GM12872 (cell line): ENCODE data around the gene CYB561D2.

Experiments used
- TF ChIP-seq, protein P1 (sequence below): IDR thresholded peaks from 3 replicates; pipeline ENCODE4 v1.5.1; 2011; ENCODE audit warnings: low read depth, mild to moderate bottlenecking, low read length, moderate library complexity; ENCODE audit not compliant: insufficient read depth

Gene CYB561D2

DNA sequence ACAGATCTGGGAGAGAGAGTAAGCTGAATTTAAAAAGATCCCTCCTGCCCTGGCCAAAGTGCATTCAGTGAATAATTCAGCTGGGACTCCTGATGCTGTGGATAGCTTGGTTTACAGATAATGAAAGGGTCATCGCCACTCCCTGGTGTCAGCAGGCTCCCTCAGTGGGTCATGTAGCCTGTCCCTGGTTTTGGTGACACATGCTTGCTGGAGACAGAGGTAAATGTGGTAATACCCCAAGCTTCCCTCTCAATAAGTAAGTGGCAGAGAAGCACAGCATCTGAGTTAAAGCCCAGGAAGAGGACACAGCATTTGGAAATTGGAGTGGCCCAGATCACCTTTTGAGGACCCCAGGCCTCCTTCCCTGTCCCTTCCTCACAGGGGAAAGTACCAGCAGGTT lies 6.8 kb downstream of the CYB561D2 start:
- TF ChIP-seq, protein P1, sequence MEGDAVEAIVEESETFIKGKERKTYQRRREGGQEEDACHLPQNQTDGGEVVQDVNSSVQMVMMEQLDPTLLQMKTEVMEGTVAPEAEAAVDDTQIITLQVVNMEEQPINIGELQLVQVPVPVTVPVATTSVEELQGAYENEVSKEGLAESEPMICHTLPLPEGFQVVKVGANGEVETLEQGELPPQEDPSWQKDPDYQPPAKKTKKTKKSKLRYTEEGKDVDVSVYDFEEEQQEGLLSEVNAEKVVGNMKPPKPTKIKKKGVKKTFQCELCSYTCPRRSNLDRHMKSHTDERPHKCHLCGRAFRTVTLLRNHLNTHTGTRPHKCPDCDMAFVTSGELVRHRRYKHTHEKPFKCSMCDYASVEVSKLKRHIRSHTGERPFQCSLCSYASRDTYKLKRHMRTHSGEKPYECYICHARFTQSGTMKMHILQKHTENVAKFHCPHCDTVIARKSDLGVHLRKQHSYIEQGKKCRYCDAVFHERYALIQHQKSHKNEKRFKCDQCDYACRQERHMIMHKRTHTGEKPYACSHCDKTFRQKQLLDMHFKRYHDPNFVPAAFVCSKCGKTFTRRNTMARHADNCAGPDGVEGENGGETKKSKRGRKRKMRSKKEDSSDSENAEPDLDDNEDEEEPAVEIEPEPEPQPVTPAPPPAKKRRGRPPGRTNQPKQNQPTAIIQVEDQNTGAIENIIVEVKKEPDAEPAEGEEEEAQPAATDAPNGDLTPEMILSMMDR = no peak

- TF ChIP-seq, protein P1 = no peak
Observed at GRCh38 chr3:50358355-50358910, 7.8 kb downstream of the CYB561D2 start.

DNA sequence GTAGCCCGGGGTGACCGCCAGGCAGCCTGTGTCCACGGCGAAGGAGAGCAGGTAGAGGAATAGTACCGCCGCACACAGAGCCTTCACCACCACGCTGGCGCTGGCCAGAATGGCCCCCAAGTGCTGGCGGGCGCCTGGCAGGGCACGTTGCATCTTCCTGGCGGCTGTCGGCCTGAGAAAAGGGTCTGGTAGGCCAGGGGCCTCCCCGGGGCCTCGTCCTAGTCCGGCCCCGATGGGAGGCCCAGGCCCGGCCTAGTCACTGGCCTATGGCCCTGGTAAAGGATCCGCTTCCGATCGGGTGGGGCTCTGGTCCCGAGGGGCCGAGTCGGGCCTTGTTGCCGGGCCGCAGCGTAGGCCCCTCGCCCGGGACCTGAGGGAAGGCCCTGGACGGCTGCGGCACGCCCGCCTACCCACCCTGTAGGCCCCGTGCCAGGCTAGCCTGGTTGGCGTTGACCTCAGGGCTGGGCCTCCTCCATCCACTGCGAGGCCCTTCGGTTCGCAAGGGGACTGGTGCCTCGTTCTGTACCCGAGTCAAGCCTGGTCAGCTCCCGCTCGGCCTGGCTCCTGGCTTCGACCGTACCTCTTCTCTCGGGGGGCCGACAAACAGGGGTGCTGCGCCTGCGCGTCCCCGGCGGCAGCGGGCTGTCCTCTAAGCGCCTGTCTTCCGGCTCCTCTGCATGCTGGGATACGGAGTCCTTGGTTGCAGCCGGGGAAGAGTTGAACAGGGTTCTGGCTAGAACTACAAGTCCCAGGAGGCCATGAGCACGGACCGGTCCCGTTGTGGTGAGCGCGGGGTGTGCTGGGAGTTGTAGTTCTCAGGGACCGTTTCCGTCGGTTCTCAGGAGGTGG lies 8.5 kb downstream of the CYB561D2 start, which contains the start of gene TMEM115:
Gene TMEM115, minus strand, starts transcription at position 611 of the 849 bp plus-strand sequence. Its CDS starts 458 bp downstream, at position 153.
- TF ChIP-seq, protein P1 = no peak

- TF ChIP-seq, protein P1 = no peak
Observed at GRCh38 chr3:50359760-50360110, 9.1 kb downstream of the CYB561D2 start.

DNA sequence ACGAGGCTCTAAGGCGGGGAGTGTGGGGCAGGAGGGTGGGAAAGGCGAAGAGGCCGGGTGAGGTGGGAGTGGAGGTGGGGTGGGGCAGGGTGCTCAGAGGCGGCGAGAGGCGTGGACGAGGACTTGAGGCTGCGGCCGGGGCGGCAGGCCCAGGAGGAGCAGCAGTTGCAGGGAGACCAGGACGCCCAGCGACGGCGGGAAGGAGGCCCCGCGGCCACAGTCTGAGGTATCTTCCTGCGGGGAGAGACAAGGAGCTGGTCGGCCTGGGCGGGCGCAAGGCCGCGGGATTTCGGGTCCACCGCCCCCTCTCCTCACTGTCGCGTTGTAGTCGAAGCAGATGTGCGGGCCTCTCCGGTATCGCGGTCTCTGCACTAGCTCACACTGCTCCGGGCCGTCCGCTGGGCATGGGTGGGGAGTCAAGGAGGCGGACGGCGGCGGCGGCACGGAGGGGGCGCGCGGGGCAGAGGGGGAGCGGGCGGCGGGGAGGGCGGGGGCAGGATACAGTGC lies 14.0 kb downstream of the CYB561D2 start:
- TF ChIP-seq, protein P1 = no peak

- TF ChIP-seq, protein P1 = no peak
Observed at GRCh38 chr3:50365080-50365841, 14.6 kb downstream of the CYB561D2 start.

DNA sequence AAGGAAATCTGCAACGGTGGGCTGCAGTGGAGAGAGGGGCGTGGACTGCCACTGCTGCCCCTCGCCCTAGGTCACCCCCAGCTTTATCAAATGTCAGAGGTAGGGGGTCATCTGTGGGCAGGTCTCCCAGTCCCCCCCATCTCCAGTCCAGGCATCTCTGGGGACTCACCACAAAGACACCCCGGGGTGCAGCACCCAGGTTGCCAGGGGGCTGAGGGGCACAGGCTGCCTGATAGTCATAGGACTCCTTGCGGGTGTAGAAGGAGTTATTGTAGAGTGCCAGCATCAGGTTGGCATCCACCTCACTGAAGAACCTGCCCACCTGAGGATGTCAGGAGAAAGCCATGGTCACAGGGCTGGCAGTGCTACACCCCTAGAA lies 15.2 kb downstream of the CYB561D2 start:
- TF ChIP-seq, protein P1 = no peak
